GM23338 (cell line): ENCODE measurements around the gene FBXW8. TPM values are rescaled to one million over a fixed set of nuclear protein-coding genes. Genes with fewer than 3 reads are reported as not detected.

ENCODE experiments used
- ATAC-seq: fragments of 200-7000 bp; cut with Tn5 transposase; 3 replicates; pipeline ENCODE4 v1.9.1; 2020
- DNase-seq: peaks from one replicate; pipeline ENCODE4 v3.0.0-alpha.2; 2015; ENCODE audit warnings: low spot score
- H2AFZ ChIP-seq: fragments of 200-600 bp; sonication (generic); 2 replicates; pipeline ENCODE4 v1.8.0; 2016; ENCODE audit warnings: antibody characterized with exemption, mild to moderate bottlenecking, moderate library complexity
- H3F3A ChIP-seq: fragments of 200-600 bp; sonication (generic); replicated peaks from 2 replicates; pipeline ENCODE4 v1.8.0; 2017; ENCODE audit warnings: antibody characterized with exemption, mixed run types, low read depth
- H3K27ac ChIP-seq: fragments of 200-600 bp; sonication (generic); 2 replicates; pipeline ENCODE4 v1.6.1; 2016; ENCODE audit warnings: low read depth
- H3K27me3 ChIP-seq: fragments of 200-600 bp; sonication (generic); 2 replicates; pipeline ENCODE4 v1.8.0; 2016; ENCODE audit warnings: mild to moderate bottlenecking, mixed run types, moderate library complexity; ENCODE audit not compliant: insufficient read depth
- H3K36me3 ChIP-seq: fragments of 200-600 bp; sonication (generic); 2 replicates; pipeline ENCODE4 v1.8.0; 2016; ENCODE audit warnings: mild to moderate bottlenecking; ENCODE audit not compliant: insufficient read depth
- H3K4me1 ChIP-seq: fragments of 200-600 bp; sonication (generic); 2 replicates; pipeline ENCODE4 v1.8.0; 2016; ENCODE audit warnings: mild to moderate bottlenecking, moderate library complexity; ENCODE audit not compliant: insufficient read depth
- H3K4me2 ChIP-seq: fragments of 200-600 bp; sonication (generic); 2 replicates; pipeline ENCODE4 v1.7.1; 2017; ENCODE audit warnings: mixed run types
- H3K4me3 ChIP-seq: fragments of 200-600 bp; sonication (generic); 2 replicates; pipeline ENCODE4 v1.6.1; 2016; ENCODE audit warnings: mixed run types
- H3K79me2 ChIP-seq: fragments of 200-600 bp; sonication (generic); replicated peaks from 2 replicates; pipeline ENCODE4 v1.8.0; 2017; ENCODE audit warnings: mild to moderate bottlenecking; ENCODE audit not compliant: insufficient read depth
- H3K9me2 ChIP-seq: fragments of 200-600 bp; sonication (generic); 2 replicates; pipeline ENCODE4 v1.8.0; 2017; ENCODE audit not compliant: insufficient read depth
- H4K20me1 ChIP-seq: fragments of 200-600 bp; sonication (generic); replicated peaks from 2 replicates; pipeline ENCODE4 v1.8.0; 2017; ENCODE audit warnings: mild to moderate bottlenecking; ENCODE audit not compliant: insufficient read depth
- H3K27ac Mint-ChIP-seq: 2 replicates; pipeline ENCODE4 v1.8.0; 2020; ENCODE audit warnings: inconsistent platforms, mild to moderate bottlenecking, moderate library complexity, mixed read lengths
- H3K27me3 Mint-ChIP-seq: 3 replicates; pipeline ENCODE4 v1.8.0; 2022; ENCODE audit warnings: low read depth, mild to moderate bottlenecking, moderate library complexity, mixed read lengths, inconsistent platforms; ENCODE audit not compliant: insufficient read depth, poor library complexity
- H3K36me3 Mint-ChIP-seq: 3 replicates; pipeline ENCODE4 v1.8.0; 2021; ENCODE audit warnings: low read depth, mild to moderate bottlenecking, inconsistent platforms, moderate library complexity, mixed read lengths
- H3K4me1 Mint-ChIP-seq: 3 replicates; pipeline ENCODE4 v1.8.0; 2020; ENCODE audit warnings: mild to moderate bottlenecking, inconsistent platforms, mixed read lengths
- H3K4me3 Mint-ChIP-seq: 3 replicates; pipeline ENCODE4 v1.8.0; 2021; ENCODE audit warnings: moderate library complexity, mild to moderate bottlenecking, inconsistent platforms, mixed read lengths
- H3K9me3 Mint-ChIP-seq: 3 replicates; pipeline ENCODE4 v1.8.0; 2020; ENCODE audit warnings: moderate library complexity, mild to moderate bottlenecking, inconsistent platforms, mixed read lengths
- CREB1 ChIP-seq: fragments of 250-450 bp; sonication (Bioruptor Pico); IDR thresholded peaks from 2 replicates; pipeline ENCODE4 v1.5.0; 2020; ENCODE audit warnings: low read depth, mild to moderate bottlenecking, moderate library complexity
- CTCF ChIP-seq, 2 experiments: fragments of 200-600 bp in 1 of 2; sonication (generic) in 1 of 2; conservative IDR thresholded peaks; 2 replicates each; pipeline versions ENCODE4 v1.5.1 to v1.6.1; 2016 to 2017; ENCODE audit warnings: antibody characterized with exemption in 2 of 2, low read depth in 2 of 2, mild to moderate bottlenecking in 2 of 2, moderate library complexity in 1 of 2
- EZH2phosphoT487 ChIP-seq: fragments of 200-600 bp; sonication (generic); IDR thresholded peaks from one replicate; pipeline ENCODE4 v1.8.1; 2018; ENCODE audit warnings: antibody characterized with exemption; ENCODE audit not compliant: unreplicated experiment
- NANOG ChIP-seq: IDR thresholded peaks from 2 replicates; pipeline ENCODE4 v1.6.1; 2016; ENCODE audit warnings: antibody characterized with exemption, borderline replicate concordance
- POLR2AphosphoS5 ChIP-seq: IDR thresholded peaks from 2 replicates; pipeline ENCODE4 v1.6.1; 2016; ENCODE audit warnings: antibody characterized with exemption, low read depth
- REST ChIP-seq: IDR thresholded peaks from one replicate; pipeline ENCODE4 v1.6.1; 2018; ENCODE audit warnings: antibody characterized with exemption; ENCODE audit not compliant: unreplicated experiment
- ZNF114 ChIP-seq: fragments of 250-450 bp; sonication (Bioruptor Pico); IDR thresholded peaks from 2 replicates; pipeline ENCODE4 v1.5.0; 2020; ENCODE audit warnings: mild to moderate bottlenecking, moderate library complexity
- ZNF331 ChIP-seq: fragments of 250-450 bp; sonication (Bioruptor Pico); IDR thresholded peaks from 2 replicates; pipeline ENCODE4 v1.5.0; 2020; ENCODE audit warnings: low read depth, mild to moderate bottlenecking, moderate library complexity
- polyA plus RNA-seq: library from polyadenylated mRNA; unstranded; fragments of >200 nt; fragmentation: Nextera tagmentation; extraction: Ambion mirVana; gene quantifications from 2 replicates; pipeline ENCODE4 v1.2.1, GENCODE V29; 2016
- total RNA-seq: library from RNA; depleted of rRNA; stranded (reverse); fragments of >200 nt; shearing (Covaris generic); gene quantifications from 2 replicates; pipeline ENCODE4 v1.2.3, GENCODE V29; 2014
- TF ChIP-seq, protein P1 (sequence below): fragments of 250-450 bp; sonication (Bioruptor Pico); IDR thresholded peaks from 2 replicates; pipeline ENCODE4 v1.5.0; 2020; ENCODE audit warnings: mild to moderate bottlenecking, moderate library complexity
- TF ChIP-seq, protein P2 (sequence below): IDR thresholded peaks from 2 replicates; pipeline ENCODE4 v1.6.1; 2016; ENCODE audit warnings: antibody characterized with exemption

Gene FBXW8
- total and polyA plus RNA-seq, 2 experiments from 2014 or later = 4.6 to 13.9 TPM

- TF ChIP-seq, protein P1, sequence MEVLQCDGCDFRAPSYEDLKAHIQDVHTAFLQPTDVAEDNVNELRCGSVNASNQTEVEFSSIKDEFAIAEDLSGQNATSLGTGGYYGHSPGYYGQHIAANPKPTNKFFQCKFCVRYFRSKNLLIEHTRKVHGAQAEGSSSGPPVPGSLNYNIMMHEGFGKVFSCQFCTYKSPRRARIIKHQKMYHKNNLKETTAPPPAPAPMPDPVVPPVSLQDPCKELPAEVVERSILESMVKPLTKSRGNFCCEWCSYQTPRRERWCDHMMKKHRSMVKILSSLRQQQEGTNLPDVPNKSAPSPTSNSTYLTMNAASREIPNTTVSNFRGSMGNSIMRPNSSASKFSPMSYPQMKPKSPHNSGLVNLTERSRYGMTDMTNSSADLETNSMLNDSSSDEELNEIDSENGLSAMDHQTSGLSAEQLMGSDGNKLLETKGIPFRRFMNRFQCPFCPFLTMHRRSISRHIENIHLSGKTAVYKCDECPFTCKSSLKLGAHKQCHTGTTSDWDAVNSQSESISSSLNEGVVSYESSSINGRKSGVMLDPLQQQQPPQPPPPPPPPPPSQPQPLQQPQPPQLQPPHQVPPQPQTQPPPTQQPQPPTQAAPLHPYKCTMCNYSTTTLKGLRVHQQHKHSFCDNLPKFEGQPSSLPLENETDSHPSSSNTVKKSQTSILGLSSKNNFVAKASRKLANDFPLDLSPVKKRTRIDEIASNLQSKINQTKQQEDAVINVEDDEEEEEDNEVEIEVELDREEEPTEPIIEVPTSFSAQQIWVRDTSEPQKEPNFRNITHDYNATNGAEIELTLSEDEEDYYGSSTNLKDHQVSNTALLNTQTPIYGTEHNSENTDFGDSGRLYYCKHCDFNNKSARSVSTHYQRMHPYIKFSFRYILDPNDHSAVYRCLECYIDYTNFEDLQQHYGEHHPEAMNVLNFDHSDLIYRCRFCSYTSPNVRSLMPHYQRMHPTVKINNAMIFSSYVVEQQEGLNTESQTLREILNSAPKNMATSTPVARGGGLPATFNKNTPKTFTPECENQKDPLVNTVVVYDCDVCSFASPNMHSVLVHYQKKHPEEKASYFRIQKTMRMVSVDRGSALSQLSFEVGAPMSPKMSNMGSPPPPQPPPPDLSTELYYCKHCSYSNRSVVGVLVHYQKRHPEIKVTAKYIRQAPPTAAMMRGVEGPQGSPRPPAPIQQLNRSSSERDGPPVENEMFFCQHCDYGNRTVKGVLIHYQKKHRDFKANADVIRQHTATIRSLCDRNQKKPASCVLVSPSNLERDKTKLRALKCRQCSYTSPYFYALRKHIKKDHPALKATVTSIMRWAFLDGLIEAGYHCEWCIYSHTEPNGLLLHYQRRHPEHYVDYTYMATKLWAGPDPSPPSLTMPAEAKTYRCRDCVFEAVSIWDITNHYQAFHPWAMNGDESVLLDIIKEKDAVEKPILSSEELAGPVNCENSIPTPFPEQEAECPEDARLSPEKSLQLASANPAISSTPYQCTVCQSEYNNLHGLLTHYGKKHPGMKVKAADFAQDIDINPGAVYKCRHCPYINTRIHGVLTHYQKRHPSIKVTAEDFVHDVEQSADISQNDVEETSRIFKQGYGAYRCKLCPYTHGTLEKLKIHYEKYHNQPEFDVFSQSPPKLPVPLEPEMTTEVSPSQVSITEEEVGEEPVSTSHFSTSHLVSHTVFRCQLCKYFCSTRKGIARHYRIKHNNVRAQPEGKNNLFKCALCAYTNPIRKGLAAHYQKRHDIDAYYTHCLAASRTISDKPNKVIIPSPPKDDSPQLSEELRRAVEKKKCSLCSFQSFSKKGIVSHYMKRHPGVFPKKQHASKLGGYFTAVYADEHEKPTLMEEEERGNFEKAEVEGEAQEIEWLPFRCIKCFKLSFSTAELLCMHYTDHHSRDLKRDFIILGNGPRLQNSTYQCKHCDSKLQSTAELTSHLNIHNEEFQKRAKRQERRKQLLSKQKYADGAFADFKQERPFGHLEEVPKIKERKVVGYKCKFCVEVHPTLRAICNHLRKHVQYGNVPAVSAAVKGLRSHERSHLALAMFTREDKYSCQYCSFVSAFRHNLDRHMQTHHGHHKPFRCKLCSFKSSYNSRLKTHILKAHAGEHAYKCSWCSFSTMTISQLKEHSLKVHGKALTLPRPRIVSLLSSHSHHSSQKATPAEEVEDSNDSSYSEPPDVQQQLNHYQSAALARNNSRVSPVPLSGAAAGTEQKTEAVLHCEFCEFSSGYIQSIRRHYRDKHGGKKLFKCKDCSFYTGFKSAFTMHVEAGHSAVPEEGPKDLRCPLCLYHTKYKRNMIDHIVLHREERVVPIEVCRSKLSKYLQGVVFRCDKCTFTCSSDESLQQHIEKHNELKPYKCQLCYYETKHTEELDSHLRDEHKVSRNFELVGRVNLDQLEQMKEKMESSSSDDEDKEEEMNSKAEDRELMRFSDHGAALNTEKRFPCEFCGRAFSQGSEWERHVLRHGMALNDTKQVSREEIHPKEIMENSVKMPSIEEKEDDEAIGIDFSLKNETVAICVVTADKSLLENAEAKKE = no peak
- TF ChIP-seq POLR2AphosphoS5 (no peak), EZH2phosphoT487 (no peak)
Measured at GRCh38 chr12:117032593-117033381, 122.0 kb downstream of the FBXW8 start (continued).

DNA sequence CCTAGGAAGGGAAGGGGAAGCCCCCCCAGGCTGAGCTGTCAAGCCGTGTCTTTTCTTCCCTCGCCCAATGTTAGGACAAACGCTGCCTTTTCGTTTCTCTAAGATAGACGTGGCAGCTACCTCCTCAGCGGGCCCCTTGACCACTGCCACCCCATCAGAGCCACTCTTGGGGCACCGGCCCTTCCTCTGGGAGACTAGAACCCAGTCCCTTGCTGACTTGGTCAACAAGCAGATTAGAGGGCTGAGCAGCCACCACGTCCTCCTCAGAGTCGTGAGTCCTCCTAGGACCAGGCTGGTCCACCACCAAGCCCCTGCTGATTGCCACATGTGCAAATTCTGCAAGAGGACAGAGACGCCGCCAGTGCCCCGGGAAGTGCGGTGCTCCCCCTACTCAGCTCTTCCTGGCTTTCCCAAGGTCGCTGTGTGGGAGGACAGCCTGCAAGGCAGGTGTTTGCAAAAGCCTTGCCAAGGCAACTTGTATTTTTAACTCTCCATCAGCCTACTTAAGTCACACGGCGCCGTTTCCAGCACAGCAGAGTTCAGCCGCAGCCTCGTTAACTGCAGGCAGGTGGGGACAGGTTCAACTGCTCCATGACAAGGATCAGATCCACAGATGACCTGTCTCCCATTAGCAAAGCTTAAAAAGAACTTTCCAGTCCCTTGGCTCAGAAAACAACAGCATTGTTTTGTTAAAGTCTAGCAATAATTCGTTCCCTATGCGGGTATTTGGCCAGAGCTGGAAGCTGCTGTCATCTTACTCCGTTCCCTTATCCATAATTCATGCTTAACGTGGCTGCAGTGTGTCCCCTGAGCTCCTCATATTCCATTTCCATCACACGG, 122.9 kb downstream of the FBXW8 start:
- Histone ChIP-seq H3K36me3 (no peaks in the 10 kb centered on the region; the same call in none of the 2 replicates), H3F3A (peaks cover 10% of the 10 kb centered on the region; the same call in 1 of the 2 replicates), H3K79me2 (no peaks in the 10 kb centered on the region), H3K9me2 (no peaks in the 10 kb centered on the region), H3K4me3 (no peak overlapping the region), H3K27ac (no peak overlapping the region), H3K4me1 (no peaks in the 10 kb centered on the region), H3K4me2 (no peak overlapping the region), H4K20me1 (no peaks in the 10 kb centered on the region), H3K27me3 (no peaks in the 10 kb centered on the region), H2AFZ (no peak overlapping the region)
- ATAC-seq (no peak), DNase-seq (no peak)
- Mint-ChIP-seq H3K27ac (no peak overlapping the region), H3K36me3 (no peaks in the 10 kb centered on the region; the same call in 2 of the 3 replicates), H3K4me3 (no peak overlapping the region; the same call in 2 of the 3 replicates), H3K27me3 (peaks cover 16% of the 10 kb centered on the region), H3K4me1 (peaks cover 24% of the 10 kb centered on the region), H3K9me3 (no peaks in the 10 kb centered on the region; the same call in 2 of the 3 replicates)
- no peak for TF ChIP-seq NANOG
- TF ChIP-seq ZNF114 (CRISPR knock-in tag) = no peak
- no peak for TF ChIP-seq REST
- no peak for TF ChIP-seq CREB1 (CRISPR knock-in tag)
- TF ChIP-seq ZNF331 = no peak
- TF ChIP-seq, protein P2, sequence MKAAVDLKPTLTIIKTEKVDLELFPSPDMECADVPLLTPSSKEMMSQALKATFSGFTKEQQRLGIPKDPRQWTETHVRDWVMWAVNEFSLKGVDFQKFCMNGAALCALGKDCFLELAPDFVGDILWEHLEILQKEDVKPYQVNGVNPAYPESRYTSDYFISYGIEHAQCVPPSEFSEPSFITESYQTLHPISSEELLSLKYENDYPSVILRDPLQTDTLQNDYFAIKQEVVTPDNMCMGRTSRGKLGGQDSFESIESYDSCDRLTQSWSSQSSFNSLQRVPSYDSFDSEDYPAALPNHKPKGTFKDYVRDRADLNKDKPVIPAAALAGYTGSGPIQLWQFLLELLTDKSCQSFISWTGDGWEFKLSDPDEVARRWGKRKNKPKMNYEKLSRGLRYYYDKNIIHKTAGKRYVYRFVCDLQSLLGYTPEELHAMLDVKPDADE = no peak
- TF ChIP-seq EZH2phosphoT487 = no peak
- no peak for TF ChIP-seq CTCF (conservative IDR thresholded peaks at IDR 0.05; ENCODE audit: low read depth in 2 of 2)
